Keratinocyte (primary cell): ENCODE data around the gene PLB1. TPM values are rescaled to one million over a fixed set of nuclear protein-coding genes. Genes with fewer than 3 reads are reported as not detected.
A peak's percentile ranks its signal among the peaks of the same experiment; 100 is the strongest.

ENCODE experiments used
- DNase-seq: peaks from one replicate; pipeline ENCODE4 v3.0.0-alpha.2; 2011; ENCODE audit warnings: low read depth, missing footprints, low spot score
- FAIRE-seq: peaks from 2 replicates; lab custom pipeline; 2011; peaks lifted over from hg19 to GRCh38; lab: Jason Lieb, UNC
- H2AFZ ChIP-seq: 2 replicates; pipeline ENCODE4 v1.6.0; 2012; ENCODE audit warnings: low read length, control low read depth, inconsistent platforms; ENCODE audit not compliant: control insufficient read depth
- H3K27ac ChIP-seq: 2 replicates; pipeline ENCODE4 v1.5.1; 2011; ENCODE audit warnings: low read length; ENCODE audit not compliant: control insufficient read depth, insufficient read depth
- H3K27me3 ChIP-seq: 3 replicates; pipeline ENCODE4 v1.6.0; 2011; ENCODE audit warnings: low read length; ENCODE audit not compliant: control insufficient read depth, insufficient read depth; ENCODE audit errors: extremely low read depth
- H3K36me3 ChIP-seq, 2 experiments: 2 replicates in 1 of 2; 3 replicates in 1 of 2; pipeline ENCODE4 v1.5.1; 2011; ENCODE audit warnings: low read length in 2 of 2, mild to moderate bottlenecking in 1 of 2; ENCODE audit not compliant: control insufficient read depth in 2 of 2, insufficient read depth in 2 of 2; ENCODE audit errors: extremely low read depth in 1 of 2
- H3K4me1 ChIP-seq: 3 replicates; pipeline ENCODE4 v1.5.1; 2011; ENCODE audit warnings: low read length; ENCODE audit not compliant: control insufficient read depth, insufficient read depth; ENCODE audit errors: extremely low read depth
- H3K4me2 ChIP-seq: 3 replicates; pipeline ENCODE4 v1.6.0; 2011; ENCODE audit warnings: low read depth, low read length; ENCODE audit not compliant: control insufficient read depth, insufficient read depth; ENCODE audit errors: extremely low read depth
- H3K4me3 ChIP-seq, 3 experiments: fragments of 200-600 bp in 1 of 3; sonication (generic) in 1 of 3; 2 replicates in 2 of 3; 3 replicates in 1 of 3; pipeline ENCODE4 v1.5.1; 2011 to 2016; ENCODE audit warnings: low read length in 3 of 3, mild to moderate bottlenecking in 3 of 3, control low read depth in 2 of 3, inconsistent platforms in 1 of 3, low read depth in 1 of 3, mixed read lengths in 1 of 3, mixed run types in 1 of 3, moderate library complexity in 1 of 3; ENCODE audit not compliant: control insufficient read depth in 2 of 3, insufficient read depth in 2 of 3; ENCODE audit errors: extremely low read depth in 1 of 3
- H3K79me2 ChIP-seq: 2 replicates; pipeline ENCODE4 v1.6.0; 2012; ENCODE audit warnings: low read length; ENCODE audit not compliant: control insufficient read depth, insufficient read depth
- H3K9ac ChIP-seq: 3 replicates; pipeline ENCODE4 v1.6.0; 2011; ENCODE audit warnings: low read length; ENCODE audit not compliant: control insufficient read depth, insufficient read depth; ENCODE audit errors: extremely low read depth
- H3K9me1 ChIP-seq: 3 replicates; pipeline ENCODE4 v1.6.0; 2011; ENCODE audit warnings: low read length; ENCODE audit not compliant: control insufficient read depth, insufficient read depth; ENCODE audit errors: extremely low read depth
- H3K9me3 ChIP-seq: 2 replicates; pipeline ENCODE4 v1.5.1; 2012; ENCODE audit warnings: low read depth, low read length; ENCODE audit not compliant: control insufficient read depth
- H4K20me1 ChIP-seq: 3 replicates; pipeline ENCODE4 v1.6.0; 2011; ENCODE audit warnings: low read length; ENCODE audit not compliant: control insufficient read depth, insufficient read depth; ENCODE audit errors: extremely low read depth
- CTCF ChIP-seq, 3 experiments: IDR thresholded peaks in 1 of 3; conservative IDR thresholded peaks in 1 of 3; optimal IDR thresholded peaks in 1 of 3; 2 replicates in 2 of 3; 3 replicates in 1 of 3; pipeline versions ENCODE3 to v1.5.1; 2011; ENCODE audit warnings: low read length in 3 of 3, mild to moderate bottlenecking in 3 of 3, moderate library complexity in 2 of 3, control low read depth in 1 of 3, inconsistent platforms in 1 of 3; ENCODE audit not compliant: insufficient read depth in 2 of 3; ENCODE audit errors: extremely low read depth in 1 of 3
- EZH2 ChIP-seq: IDR thresholded peaks from one replicate; pipeline ENCODE4 v1.6.1; 2012; ENCODE audit warnings: inconsistent platforms, mild to moderate bottlenecking, low read length, moderate library complexity
- dilution Hi-C: fragments of 300-500 bp; cut with MboI; formaldehyde crosslinking; loops from one replicate; pipeline ENCODE4 v1.7.0; 2020; ENCODE audit warnings: low sequenced_read_pairs; ENCODE audit not compliant: extremely low pct_ligation_motif_present
- polyA plus RNA-seq, 5 experiments: library from polyadenylated mRNA; depleted of rRNA in 3 of 5; stranded (reverse) in 3 of 5; stranded (forward) in 1 of 5; unstranded in 1 of 5; fragments of >200 nt; gene quantifications; 1 replicate in 1 of 5; 2 replicates in 3 of 5; 3 replicates in 1 of 5; pipeline versions ENCODE4 v1.2.1 to v1.2.3, GENCODE V29; 2011 to 2012; ENCODE audit warnings: missing spikeins in 2 of 5, low read depth in 1 of 5, low replicate concordance in 1 of 5

Gene PLB1
- polyA plus RNA-seq, 1 donor (not counting 4 experiments of a cell fraction or from before 2014, with no cell fraction given): 6.7 TPM

GRCh38 chr2:28620801-28621171 is 124.9 kb downstream of the PLB1 start:
- Histone ChIP-seq H3K27me3 (no peaks in the 10 kb centered on the region), H3K4me1 (peaks cover 44% of the 10 kb centered on the region), H3K4me3 (no peak overlapping the region), H3K9me1 (no peaks in the 10 kb centered on the region), H3K36me3 (no peaks in the 10 kb centered on the region), H4K20me1 (no peaks in the 10 kb centered on the region), H3K9me3 (no peaks in the 10 kb centered on the region), H3K27ac (peak overlapping the region; percentile 81), H3K9ac (peak overlapping the region; percentile 62), H2AFZ (peak overlapping the region; percentile 35), H3K4me2 (peak overlapping the region; percentile 17), H3K79me2 (no peaks in the 10 kb centered on the region)
- DNase-seq: no peak
- no peak for TF ChIP-seq EZH2
- no peak for TF ChIP-seq CTCF (optimal IDR thresholded peaks at IDR 0.05 in 1 of 3, IDR thresholded peaks at IDR 0.05 in 1 of 3, conservative IDR thresholded peaks at IDR 0.05 in 1 of 3; ENCODE audit: extremely low read depth in 1 of 3, insufficient read depth in 2 of 3, low read length in 3 of 3)
- dilution Hi-C loops: no loop called here
- FAIRE-seq: no peak

- no peaks in the 10 kb centered on the region for H3K79me2 ChIP-seq
- dilution Hi-C loops: no loop called here
- H4K20me1 ChIP-seq: no peaks in the 10 kb centered on the region
- FAIRE-seq (peak; percentile 94), DNase-seq (no peak)
- H3K4me3 ChIP-seq: no peak overlapping the region
- no peaks in the 10 kb centered on the region for H3K36me3 ChIP-seq
- peak overlapping the region; percentile 81 for H3K27ac ChIP-seq
- no peaks in the 10 kb centered on the region for H3K9me3 ChIP-seq
- peak overlapping the region; percentile 62 for H3K9ac ChIP-seq
- H3K9me1 ChIP-seq: no peaks in the 10 kb centered on the region
- peaks cover 41% of the 10 kb centered on the region for H3K4me1 ChIP-seq
- H2AFZ ChIP-seq: peak overlapping the region; percentile 35
- H3K27me3 ChIP-seq: no peaks in the 10 kb centered on the region
- peak overlapping the region; percentile 17 for H3K4me2 ChIP-seq
- no peak for TF ChIP-seq EZH2
- TF ChIP-seq CTCF (optimal IDR thresholded peaks at IDR 0.05 in 1 of 3, IDR thresholded peaks at IDR 0.05 in 1 of 3, conservative IDR thresholded peaks at IDR 0.05 in 1 of 3; ENCODE audit: extremely low read depth in 1 of 3, insufficient read depth in 2 of 3, low read length in 3 of 3): peak; percentile 26 to 83 (median 35)
These were observed 125.6 kb downstream of the PLB1 start for GRCh38 chr2:28621172-28622100.
